Measurements from ENCODE around the gene KIR2DL3.

KIR2DL3 gene

GRCh38 chr19:54791476-54791875, 53.2 kb downstream of the KIR2DL3 start:
- Histone ChIP-seq H3K9me3 (0 out of 2 replicates have a peak, but pooled peaks cover 2% of the 10 kb centered on the region), H3K4me1 (no peaks in the 10 kb centered on the region), H3K4me3 (no peak overlapping the region), H3K27me3 (ENCODE audit: low read depth) (no peaks in the 10 kb centered on the region), H3K36me3 (replicated peaks) (no peaks in the 10 kb centered on the region)
- no peak for DNase-seq (ENCODE audit: low spot score in 2 of 2)
- in situ Hi-C loops (cut with MboI; ENCODE audit: low sequenced_read_pairs): no loop called here

GRCh38 chr19:54792814-54793213, 54.5 kb downstream of the KIR2DL3 start:
- H3K27me3 ChIP-seq (ENCODE audit: low read depth): no peaks in the 10 kb centered on the region
- in situ Hi-C loops (cut with MboI; ENCODE audit: low sequenced_read_pairs): no loop called here
- no peak overlapping the region for H3K4me3 ChIP-seq
- no peaks in the 10 kb centered on the region for H3K36me3 ChIP-seq (replicated peaks)
- no peak for DNase-seq (ENCODE audit: low spot score in 2 of 2)
- 0 out of 2 replicates have a peak, but pooled peaks cover 2% of the 10 kb centered on the region for H3K9me3 ChIP-seq
- no peaks in the 10 kb centered on the region for H3K4me1 ChIP-seq

DNA sequence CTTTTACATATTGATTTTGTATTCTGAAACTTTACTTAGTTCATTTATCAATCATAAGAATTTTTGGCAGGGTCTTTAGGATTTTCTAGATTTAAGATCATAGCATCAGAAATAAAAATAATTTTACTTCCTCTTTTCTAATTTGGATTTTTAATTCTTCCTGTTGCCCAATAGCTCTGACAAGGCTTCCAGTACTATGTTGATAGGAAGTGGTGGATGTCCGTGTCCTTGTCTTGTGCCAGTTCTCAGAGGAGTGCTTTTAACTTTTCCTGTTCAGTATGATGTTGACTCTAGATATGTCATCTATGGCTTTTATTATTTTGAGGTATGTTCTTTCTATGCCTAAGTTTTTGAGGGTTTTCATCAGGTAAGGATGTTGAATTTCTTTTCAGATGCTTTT, 57.4 kb downstream of the KIR2DL3 start:
- H3K4me3 ChIP-seq: no peak overlapping the region
- no peak for DNase-seq (ENCODE audit: low spot score in 2 of 2)

More for the DNA sequence above, 57.4 kb downstream of the KIR2DL3 start:
- 0 out of 2 replicates have a peak, but pooled peaks cover 2% of the 10 kb centered on the region for H3K9me3 ChIP-seq
- H3K4me1 ChIP-seq: no peaks in the 10 kb centered on the region
- in situ Hi-C loops (cut with MboI; ENCODE audit: low sequenced_read_pairs): no loop called here
- H3K36me3 ChIP-seq (replicated peaks): no peaks in the 10 kb centered on the region
- no peaks in the 10 kb centered on the region for H3K27me3 ChIP-seq (ENCODE audit: low read depth)

All from HAP-1 (cell line).